Calu3 (cell line): ENCODE results near the gene MOB3B. TPM values are rescaled to one million over a fixed set of nuclear protein-coding genes. Genes with fewer than 3 reads are reported as not detected.

Source experiments
- BruUV-seq: library from RNA; stranded (reverse); fragments of 400-500 nt; replicated peaks from 2 replicates; lab custom pipeline; 2021; lab: Mats Ljungman, UMichigan
- CTCF ChIA-PET: fragments of 300-600 bp; sonication (Branson Sonifier 250); formaldehyde crosslinking; loops from one replicate; lab custom pipeline; 2022; ENCODE audit warnings: antibody characterized with exemption; lab: Charles Lee
- DNase-seq: peaks from one replicate; pipeline ENCODE4 v3.0.0; 2022
- H3K27ac Mint-ChIP-seq: one replicate; pipeline ENCODE4 v1.8.0; 2022; ENCODE audit warnings: mixed read lengths; ENCODE audit not compliant: unreplicated experiment
- H3K27me3 Mint-ChIP-seq: one replicate; pipeline ENCODE4 v1.8.0; 2022; ENCODE audit warnings: mixed read lengths; ENCODE audit not compliant: unreplicated experiment
- H3K36me3 Mint-ChIP-seq: one replicate; pipeline ENCODE4 v1.8.0; 2022; ENCODE audit warnings: mild to moderate bottlenecking, moderate library complexity, mixed read lengths; ENCODE audit not compliant: insufficient read depth, unreplicated experiment
- H3K4me1 Mint-ChIP-seq: one replicate; pipeline ENCODE4 v1.8.0; 2022; ENCODE audit warnings: mild to moderate bottlenecking, low read depth, mixed read lengths; ENCODE audit not compliant: unreplicated experiment
- H3K4me3 Mint-ChIP-seq: one replicate; pipeline ENCODE4 v1.8.0; 2022; ENCODE audit warnings: mild to moderate bottlenecking, low read depth, moderate library complexity, mixed read lengths; ENCODE audit not compliant: unreplicated experiment
- H3K9me3 Mint-ChIP-seq: one replicate; pipeline ENCODE4 v1.8.0; 2022; ENCODE audit warnings: low read depth, mixed read lengths; ENCODE audit not compliant: unreplicated experiment
- CTCF ChIP-seq: fragments of 200-600 bp; IDR thresholded peaks from one replicate; pipeline ENCODE4 v1.8.0; 2022; ENCODE audit warnings: antibody characterized with exemption; ENCODE audit not compliant: unreplicated experiment
- intact Hi-C: fragments of 100-400 bp; cut with micrococcal nuclease; formaldehyde crosslinking; loops from one replicate; pipeline ENCODE4 v1.10.0; 2022; ENCODE audit not compliant: unreplicated experiment
- total RNA-seq: library from RNA; stranded (reverse); gene quantifications from 2 replicates; pipeline ENCODE4 v1.2.3, GENCODE V29; 2022

Gene MOB3B
- total RNA-seq, 1 experiment from 2014 or later: 7.6 TPM

DNA sequence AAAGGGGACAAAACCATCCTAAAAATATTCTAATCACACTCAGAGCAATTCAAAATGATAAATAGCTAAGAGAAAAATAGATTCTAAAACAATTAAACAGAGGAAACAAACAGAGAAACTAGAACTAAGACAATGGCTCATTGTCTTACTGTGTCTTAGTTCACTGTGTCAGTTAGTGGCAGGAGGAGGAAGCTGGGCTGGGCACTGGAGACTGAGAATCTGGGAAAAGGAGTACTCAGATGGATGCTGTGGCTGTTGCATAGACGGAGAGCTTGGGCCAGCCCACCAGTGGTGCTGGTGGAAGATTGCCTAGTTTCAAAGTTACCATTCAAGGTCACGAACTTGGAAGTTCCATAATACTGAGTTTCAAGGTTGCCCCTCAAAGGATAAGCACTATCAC lies 100.2 kb downstream of the MOB3B start:
- peaks cover 76% of the 10 kb centered on the region for H3K4me1 Mint-ChIP-seq
- no peak overlapping the region for H3K4me3 Mint-ChIP-seq
- H3K27me3 Mint-ChIP-seq: no peaks in the 10 kb centered on the region
- H3K9me3 Mint-ChIP-seq: no peaks in the 10 kb centered on the region
- no peak for TF ChIP-seq CTCF
- intact Hi-C loops: loop anchor here (5.0 kb wide), 2 partner anchors 42 to 57 kb away; no protein-coding TSS in a partner anchor
- BruUV-seq: no TSS peak
- CTCF ChIA-PET: no interaction called here
- H3K36me3 Mint-ChIP-seq: no peaks in the 10 kb centered on the region
- DNase-seq: no peak
- H3K27ac Mint-ChIP-seq: peak overlapping the region; percentile 9

DNA sequence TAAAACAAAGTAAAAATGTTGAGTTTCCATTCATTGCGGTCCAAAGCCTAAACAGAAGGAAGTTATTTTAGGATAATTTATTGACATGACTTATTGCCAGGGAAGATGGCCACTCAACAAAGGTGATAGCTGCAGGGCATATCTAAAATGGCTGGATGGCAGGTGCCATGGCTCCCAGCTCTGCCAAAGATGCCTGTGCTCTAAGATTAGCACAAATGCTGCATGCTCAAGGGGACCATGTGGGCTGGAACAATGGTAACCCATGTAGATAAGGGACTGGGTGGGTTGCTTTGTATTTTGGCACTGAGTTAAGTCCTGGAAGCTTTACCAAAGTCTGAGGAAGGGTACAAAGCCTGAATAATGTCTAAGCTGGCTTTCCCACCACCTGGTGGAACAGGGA lies 101.1 kb downstream of the MOB3B start:
- H3K9me3 Mint-ChIP-seq: no peaks in the 10 kb centered on the region
- peaks cover 67% of the 10 kb centered on the region for H3K4me1 Mint-ChIP-seq
- no peak overlapping the region for H3K27ac Mint-ChIP-seq
- H3K36me3 Mint-ChIP-seq: no peaks in the 10 kb centered on the region
- no TSS peak for BruUV-seq
- no peaks in the 10 kb centered on the region for H3K27me3 Mint-ChIP-seq
- no peak for TF ChIP-seq CTCF
- H3K4me3 Mint-ChIP-seq: no peak overlapping the region
- intact Hi-C loops: loop anchor here (5.0 kb wide), 2 partner anchors 41 to 56 kb away; no protein-coding TSS in a partner anchor
- DNase-seq: no peak
- CTCF ChIA-PET: interaction anchor here (0.6 kb wide), 1 partner anchor 54 kb away, joined by 3 read pairs; no protein-coding TSS in a partner anchor

DNA sequence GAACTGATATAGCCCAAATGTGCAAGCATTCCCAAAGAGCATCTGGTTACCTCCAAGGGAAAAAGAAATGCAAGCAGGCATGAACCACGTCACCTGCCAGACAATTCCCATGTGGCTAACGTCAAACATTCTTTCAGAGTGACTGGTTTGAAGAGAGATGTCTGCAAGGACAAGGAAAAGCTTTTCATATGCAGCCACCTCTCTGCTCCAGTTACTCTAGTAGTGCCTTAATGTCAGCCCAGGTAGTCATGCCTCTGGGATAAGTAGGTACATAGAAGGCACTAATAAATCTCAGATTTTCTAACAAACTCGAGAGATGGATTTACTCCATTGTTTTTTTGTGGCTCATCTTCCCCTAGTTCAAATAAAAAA lies 102.4 kb downstream of the MOB3B start:
- TF ChIP-seq CTCF: no peak
- Mint-ChIP-seq H3K36me3 (no peaks in the 10 kb centered on the region), H3K4me3 (no peak overlapping the region), H3K27me3 (no peaks in the 10 kb centered on the region), H3K9me3 (no peaks in the 10 kb centered on the region), H3K4me1 (peaks cover 59% of the 10 kb centered on the region), H3K27ac (peak overlapping the region; percentile 89)
- BruUV-seq: no TSS peak
- CTCF ChIA-PET: interaction anchor here (1.3 kb wide), 1 partner anchor 94 kb away, joined by 3 read pairs; no protein-coding TSS in a partner anchor
- peak; percentile 44 for DNase-seq
- intact Hi-C loops: loop anchor here (5.0 kb wide), 2 partner anchors 40 to 55 kb away; no protein-coding TSS in a partner anchor

DNA sequence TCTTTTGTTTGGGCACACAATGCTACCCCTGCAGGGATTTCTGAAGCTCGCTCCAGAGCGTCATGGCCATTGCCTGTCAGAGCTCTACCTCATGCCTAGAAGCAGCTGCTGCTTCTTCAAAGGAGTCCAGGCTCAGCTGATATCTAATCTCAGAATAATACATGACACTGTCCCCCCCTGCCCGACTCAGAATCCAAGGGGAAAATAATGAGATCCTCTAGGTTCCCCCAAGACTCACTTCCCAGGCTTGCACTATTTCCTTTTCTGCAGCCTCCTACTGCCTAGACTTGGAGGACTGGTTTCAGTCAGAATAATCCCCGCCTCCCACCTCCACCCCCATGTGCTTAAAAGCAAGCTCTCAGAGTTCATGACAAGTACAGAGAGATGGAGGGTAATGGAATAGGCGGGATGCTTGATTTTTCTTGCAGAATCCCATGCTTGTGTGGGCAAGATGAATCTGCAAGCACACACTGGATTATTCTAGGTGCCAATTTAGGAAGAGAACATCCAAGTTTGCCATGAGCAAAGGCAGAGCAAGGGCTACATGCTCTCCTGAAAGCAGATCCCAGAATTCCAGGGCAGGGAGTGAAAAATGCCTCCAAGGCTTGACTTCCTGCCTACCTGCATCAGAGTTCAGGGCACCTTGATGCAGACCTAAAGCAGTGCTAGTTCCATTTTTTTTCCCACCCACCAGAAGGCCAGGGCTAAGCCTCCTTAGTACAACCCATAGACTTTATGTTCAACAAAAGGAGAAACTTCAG lies 102.9 kb downstream of the MOB3B start:
- H3K36me3 Mint-ChIP-seq: no peaks in the 10 kb centered on the region

More for the DNA sequence above, 102.9 kb downstream of the MOB3B start:
- Mint-ChIP-seq H3K4me1 (peaks cover 59% of the 10 kb centered on the region), H3K9me3 (no peaks in the 10 kb centered on the region), H3K4me3 (peak overlapping the region; percentile 34), H3K27me3 (no peaks in the 10 kb centered on the region), H3K27ac (peak overlapping the region; percentile 27)
- intact Hi-C loops: loop anchor here (5.0 kb wide), 2 partner anchors 39 to 54 kb away; no protein-coding TSS in a partner anchor
- no peak for TF ChIP-seq CTCF
- CTCF ChIA-PET: interaction anchor here (1.3 kb wide), 1 partner anchor 94 kb away, joined by 3 read pairs; no protein-coding TSS in a partner anchor
- peak; percentile 35 for DNase-seq
- no TSS peak for BruUV-seq
